ENCODE results near the gene PRKCA. TPM values are rescaled to one million over a fixed set of nuclear protein-coding genes. Genes with fewer than 3 reads are reported as not detected.

PRKCA gene
- total and polyA plus RNA-seq, 4 donors, result 3.0 to 14.1 (median 5.4) TPM

DNA sequence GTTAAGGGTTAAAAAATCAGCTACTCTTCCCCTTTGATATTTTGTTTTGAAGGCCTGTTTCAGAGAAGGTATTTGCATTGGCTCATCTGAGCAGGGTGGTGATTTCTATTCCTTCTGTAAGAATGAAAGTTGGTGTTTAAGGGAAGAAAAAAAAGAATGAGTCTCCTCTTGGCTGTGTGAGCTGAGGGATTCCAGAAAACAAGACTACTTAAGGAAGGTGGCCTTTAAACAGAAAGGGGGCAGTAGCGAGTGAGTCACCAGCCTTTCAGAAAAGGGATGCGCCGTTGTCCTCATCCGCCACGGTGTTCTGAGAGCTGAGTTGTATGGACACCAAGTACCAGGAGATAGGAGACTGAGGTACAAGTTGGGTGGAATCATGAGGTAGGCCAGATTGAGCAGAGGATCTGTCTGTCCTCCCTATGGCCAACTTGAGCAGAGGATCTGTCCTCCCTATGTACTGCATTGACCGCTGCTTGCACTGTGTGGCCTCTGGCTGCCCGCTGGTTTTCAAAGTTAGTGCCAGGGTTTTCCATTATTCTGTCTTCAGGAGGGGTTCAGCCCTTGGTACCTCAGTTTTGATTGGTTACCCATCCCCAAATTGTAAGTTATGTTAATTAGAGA, 8.2 kb downstream of the PRKCA start:
- Histone ChIP-seq H3K4me1 (ENCODE audit: control insufficient read depth in 4 of 4, insufficient read depth in 4 of 4, low read length in 3 of 4) (peaks cover 0 to 2% (median under 1%) of the 10 kb centered on the region in 4 donors), H3K9me3 (ENCODE audit: control insufficient read depth in 4 of 4, low read length in 3 of 4) (no peaks in the 10 kb centered on the region), H3K27ac (ENCODE audit: low read depth in 1 of 2, low read length in 2 of 2) (no peak overlapping the region), H3K4me3 (ENCODE audit: low read depth in 1 of 3, low read length in 3 of 3) (no peak overlapping the region), H3K27me3 (ENCODE audit: control insufficient read depth in 4 of 4, insufficient read depth in 4 of 4, low read length in 3 of 4) (no peaks in the 10 kb centered on the region), H3K9ac (ENCODE audit: low read depth in 1 of 2, low read length in 2 of 2) (no peak overlapping the region), H3K36me3 (ENCODE audit: control insufficient read depth in 4 of 4, insufficient read depth in 3 of 4, low read depth in 1 of 4, low read length in 3 of 4) (peaks cover 0 to 3% (median 0%) of the 10 kb centered on the region in 4 donors)
- WGBS, result 97% methylated on average over 7 of the region's 7 CpGs
- TF ChIP-seq, protein P1, sequence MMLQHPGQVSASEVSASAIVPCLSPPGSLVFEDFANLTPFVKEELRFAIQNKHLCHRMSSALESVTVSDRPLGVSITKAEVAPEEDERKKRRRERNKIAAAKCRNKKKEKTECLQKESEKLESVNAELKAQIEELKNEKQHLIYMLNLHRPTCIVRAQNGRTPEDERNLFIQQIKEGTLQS (IDR thresholded peaks at IDR 0.05), result no peak
- TF ChIP-seq EGR1 (IDR thresholded peaks at IDR 0.05; ENCODE audit: low read depth in 2 of 2) (no peak), YY1 (IDR thresholded peaks at IDR 0.05) (no peak), TAF1 (conservative IDR thresholded peaks at IDR 0.05) (no peak), FOXA1 (IDR thresholded peaks at IDR 0.05) (no peak), RXRA (IDR thresholded peaks at IDR 0.05) (no peak), RAD21 (IDR thresholded peaks at IDR 0.05) (no peak), GABPA (IDR thresholded peaks at IDR 0.05 in 1 of 2, conservative IDR thresholded peaks at IDR 0.05 in 1 of 2) (no peak), HNF4A (conservative IDR thresholded peaks at IDR 0.05) (no peak), JUND (IDR thresholded peaks at IDR 0.05) (no peak), SP1 (IDR thresholded peaks at IDR 0.05) (no peak), FOXA2 (IDR thresholded peaks at IDR 0.05) (no peak), HNF4G (IDR thresholded peaks at IDR 0.05) (no peak)
- TF ChIP-seq, protein P2, sequence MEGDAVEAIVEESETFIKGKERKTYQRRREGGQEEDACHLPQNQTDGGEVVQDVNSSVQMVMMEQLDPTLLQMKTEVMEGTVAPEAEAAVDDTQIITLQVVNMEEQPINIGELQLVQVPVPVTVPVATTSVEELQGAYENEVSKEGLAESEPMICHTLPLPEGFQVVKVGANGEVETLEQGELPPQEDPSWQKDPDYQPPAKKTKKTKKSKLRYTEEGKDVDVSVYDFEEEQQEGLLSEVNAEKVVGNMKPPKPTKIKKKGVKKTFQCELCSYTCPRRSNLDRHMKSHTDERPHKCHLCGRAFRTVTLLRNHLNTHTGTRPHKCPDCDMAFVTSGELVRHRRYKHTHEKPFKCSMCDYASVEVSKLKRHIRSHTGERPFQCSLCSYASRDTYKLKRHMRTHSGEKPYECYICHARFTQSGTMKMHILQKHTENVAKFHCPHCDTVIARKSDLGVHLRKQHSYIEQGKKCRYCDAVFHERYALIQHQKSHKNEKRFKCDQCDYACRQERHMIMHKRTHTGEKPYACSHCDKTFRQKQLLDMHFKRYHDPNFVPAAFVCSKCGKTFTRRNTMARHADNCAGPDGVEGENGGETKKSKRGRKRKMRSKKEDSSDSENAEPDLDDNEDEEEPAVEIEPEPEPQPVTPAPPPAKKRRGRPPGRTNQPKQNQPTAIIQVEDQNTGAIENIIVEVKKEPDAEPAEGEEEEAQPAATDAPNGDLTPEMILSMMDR (IDR thresholded peaks at IDR 0.05; ENCODE audit: low read depth, low read length, missing input control), result no peak
- TF ChIP-seq, protein P3, sequence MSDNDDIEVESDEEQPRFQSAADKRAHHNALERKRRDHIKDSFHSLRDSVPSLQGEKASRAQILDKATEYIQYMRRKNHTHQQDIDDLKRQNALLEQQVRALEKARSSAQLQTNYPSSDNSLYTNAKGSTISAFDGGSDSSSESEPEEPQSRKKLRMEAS (IDR thresholded peaks at IDR 0.05), result no peak
- TF ChIP-seq, protein P4, sequence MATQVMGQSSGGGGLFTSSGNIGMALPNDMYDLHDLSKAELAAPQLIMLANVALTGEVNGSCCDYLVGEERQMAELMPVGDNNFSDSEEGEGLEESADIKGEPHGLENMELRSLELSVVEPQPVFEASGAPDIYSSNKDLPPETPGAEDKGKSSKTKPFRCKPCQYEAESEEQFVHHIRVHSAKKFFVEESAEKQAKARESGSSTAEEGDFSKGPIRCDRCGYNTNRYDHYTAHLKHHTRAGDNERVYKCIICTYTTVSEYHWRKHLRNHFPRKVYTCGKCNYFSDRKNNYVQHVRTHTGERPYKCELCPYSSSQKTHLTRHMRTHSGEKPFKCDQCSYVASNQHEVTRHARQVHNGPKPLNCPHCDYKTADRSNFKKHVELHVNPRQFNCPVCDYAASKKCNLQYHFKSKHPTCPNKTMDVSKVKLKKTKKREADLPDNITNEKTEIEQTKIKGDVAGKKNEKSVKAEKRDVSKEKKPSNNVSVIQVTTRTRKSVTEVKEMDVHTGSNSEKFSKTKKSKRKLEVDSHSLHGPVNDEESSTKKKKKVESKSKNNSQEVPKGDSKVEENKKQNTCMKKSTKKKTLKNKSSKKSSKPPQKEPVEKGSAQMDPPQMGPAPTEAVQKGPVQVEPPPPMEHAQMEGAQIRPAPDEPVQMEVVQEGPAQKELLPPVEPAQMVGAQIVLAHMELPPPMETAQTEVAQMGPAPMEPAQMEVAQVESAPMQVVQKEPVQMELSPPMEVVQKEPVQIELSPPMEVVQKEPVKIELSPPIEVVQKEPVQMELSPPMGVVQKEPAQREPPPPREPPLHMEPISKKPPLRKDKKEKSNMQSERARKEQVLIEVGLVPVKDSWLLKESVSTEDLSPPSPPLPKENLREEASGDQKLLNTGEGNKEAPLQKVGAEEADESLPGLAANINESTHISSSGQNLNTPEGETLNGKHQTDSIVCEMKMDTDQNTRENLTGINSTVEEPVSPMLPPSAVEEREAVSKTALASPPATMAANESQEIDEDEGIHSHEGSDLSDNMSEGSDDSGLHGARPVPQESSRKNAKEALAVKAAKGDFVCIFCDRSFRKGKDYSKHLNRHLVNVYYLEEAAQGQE (IDR thresholded peaks at IDR 0.05), result no peak
- DNase-seq (ENCODE audit: low spot score), result no peak

DNA sequence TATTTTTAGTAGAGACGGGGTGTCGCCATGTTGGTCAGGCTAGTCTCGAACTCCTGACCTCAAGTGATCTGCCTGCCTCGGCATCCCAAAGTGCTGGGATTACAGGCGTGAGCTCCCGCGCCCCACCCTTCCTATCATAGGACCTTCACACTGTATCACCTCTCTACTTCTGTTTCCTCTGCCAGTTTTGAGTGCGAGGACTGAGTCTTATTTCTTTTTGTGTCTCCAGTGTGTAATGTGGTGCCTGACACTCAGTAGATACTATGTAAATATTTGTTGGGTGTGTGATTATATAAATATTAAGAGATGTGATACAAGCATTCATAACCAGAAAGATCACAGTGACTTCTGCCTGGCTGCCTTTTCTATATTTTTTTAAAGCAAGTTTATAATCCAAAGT, 10.5 kb downstream of the PRKCA start:
- H3K36me3 ChIP-seq (ENCODE audit: control insufficient read depth in 4 of 4, insufficient read depth in 3 of 4, low read depth in 1 of 4, low read length in 3 of 4), result peaks cover 0 to 3% (median 0%) of the 10 kb centered on the region in 4 donors
- H3K9ac ChIP-seq (ENCODE audit: low read depth in 1 of 2, low read length in 2 of 2), result no peak overlapping the region
- WGBS, result 78% methylated on average over 8 of the region's 8 CpGs
- H3K9me3 ChIP-seq (ENCODE audit: control insufficient read depth in 4 of 4, low read length in 3 of 4), result no peaks in the 10 kb centered on the region
- no peak for DNase-seq (ENCODE audit: low spot score)
- no peaks in the 10 kb centered on the region for H3K27me3 ChIP-seq (ENCODE audit: control insufficient read depth in 4 of 4, insufficient read depth in 4 of 4, low read length in 3 of 4)
- H3K4me3 ChIP-seq (ENCODE audit: low read depth in 1 of 3, low read length in 3 of 3), result no peak overlapping the region
- no peak overlapping the region for H3K27ac ChIP-seq (ENCODE audit: low read depth in 1 of 2, low read length in 2 of 2)
- peaks cover 0 to 2% (median 0%) of the 10 kb centered on the region in 4 donors for H3K4me1 ChIP-seq (ENCODE audit: control insufficient read depth in 4 of 4, insufficient read depth in 4 of 4, low read length in 3 of 4)
- TF ChIP-seq NR2F2 (IDR thresholded peaks at IDR 0.05) (no peak), FOXA2 (IDR thresholded peaks at IDR 0.05) (no peak), GABPA (IDR thresholded peaks at IDR 0.05 in 1 of 2, conservative IDR thresholded peaks at IDR 0.05 in 1 of 2) (no peak), YY1 (IDR thresholded peaks at IDR 0.05) (no peak), TAF1 (conservative IDR thresholded peaks at IDR 0.05) (no peak), FOXA1 (IDR thresholded peaks at IDR 0.05) (no peak), EGR1 (IDR thresholded peaks at IDR 0.05; ENCODE audit: low read depth in 2 of 2) (no peak), SP1 (IDR thresholded peaks at IDR 0.05) (no peak), JUND (IDR thresholded peaks at IDR 0.05) (no peak), HNF4A (conservative IDR thresholded peaks at IDR 0.05) (no peak)
- TF ChIP-seq, protein P4 (IDR thresholded peaks at IDR 0.05), result no peak
- TF ChIP-seq, protein P3 (IDR thresholded peaks at IDR 0.05), result no peak
- TF ChIP-seq, protein P5, sequence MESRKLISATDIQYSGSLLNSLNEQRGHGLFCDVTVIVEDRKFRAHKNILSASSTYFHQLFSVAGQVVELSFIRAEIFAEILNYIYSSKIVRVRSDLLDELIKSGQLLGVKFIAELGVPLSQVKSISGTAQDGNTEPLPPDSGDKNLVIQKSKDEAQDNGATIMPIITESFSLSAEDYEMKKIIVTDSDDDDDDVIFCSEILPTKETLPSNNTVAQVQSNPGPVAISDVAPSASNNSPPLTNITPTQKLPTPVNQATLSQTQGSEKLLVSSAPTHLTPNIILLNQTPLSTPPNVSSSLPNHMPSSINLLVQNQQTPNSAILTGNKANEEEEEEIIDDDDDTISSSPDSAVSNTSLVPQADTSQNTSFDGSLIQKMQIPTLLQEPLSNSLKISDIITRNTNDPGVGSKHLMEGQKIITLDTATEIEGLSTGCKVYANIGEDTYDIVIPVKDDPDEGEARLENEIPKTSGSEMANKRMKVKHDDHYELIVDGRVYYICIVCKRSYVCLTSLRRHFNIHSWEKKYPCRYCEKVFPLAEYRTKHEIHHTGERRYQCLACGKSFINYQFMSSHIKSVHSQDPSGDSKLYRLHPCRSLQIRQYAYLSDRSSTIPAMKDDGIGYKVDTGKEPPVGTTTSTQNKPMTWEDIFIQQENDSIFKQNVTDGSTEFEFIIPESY (IDR thresholded peaks at IDR 0.05), result no peak
- TF ChIP-seq, protein P1 (IDR thresholded peaks at IDR 0.05), result no peak

All from liver (tissue), 9 donors.